ENCODE data around the gene GALR1. TPM values are rescaled to one million over a fixed set of nuclear protein-coding genes. Genes with fewer than 3 reads are reported as not detected.
"Not testable (repeated sequence)": the region's sequence is repeated elsewhere in the genome, so short reads cannot be mapped to it uniquely, and the experiment has no call there.

GALR1 gene
- total and polyA plus RNA-seq, 8 donors = under 0.01 to 1.8 (median 0.30) TPM; not detected in 4

GRCh38 chr18:77223221-77223639, 26.4 kb upstream of the GALR1 start:
- WGBS, 5 donors = 52 to 72% (median 62%) methylated on average over 5 of the region's 5 CpGs
- intact Hi-C loops (cut with DNase I; ENCODE audit: low total_unique reads) = no loop called here

GRCh38 chr18:77223653-77224052, 26.0 kb upstream of the GALR1 start:
- H3K27me3 ChIP-seq = no peaks in the 10 kb centered on the region
- no peak for DNase-seq
- no peak overlapping the region for H3K27ac ChIP-seq
- intact Hi-C loops (cut with DNase I; ENCODE audit: low total_unique reads) = no loop called here
- no peaks in the 10 kb centered on the region for H3K36me3 ChIP-seq
- 40 to 63% (median 59%) methylated on average over 2 of the region's 2 CpGs for WGBS, 5 donors
- no peak overlapping the region for H3K4me3 ChIP-seq
- TF ChIP-seq POLR2AphosphoS5 (IDR thresholded peaks at IDR 0.05) = no peak
- TF ChIP-seq CTCF (IDR thresholded peaks at IDR 0.05) = no peak
- H3K9me3 ChIP-seq = no peaks in the 10 kb centered on the region
- no peaks in the 10 kb centered on the region for H3K4me1 ChIP-seq

More at GRCh38 chr18:77223221-77223639, 26.4 kb upstream of the GALR1 start:
- DNase-seq = no peak
- no peak overlapping the region for H3K27ac ChIP-seq
- H3K27me3 ChIP-seq = no peaks in the 10 kb centered on the region
- no peak overlapping the region for H3K4me3 ChIP-seq
- H3K4me1 ChIP-seq = no peaks in the 10 kb centered on the region
- H3K36me3 ChIP-seq = no peaks in the 10 kb centered on the region
- no peaks in the 10 kb centered on the region for H3K9me3 ChIP-seq
- TF ChIP-seq EP300 (IDR thresholded peaks at IDR 0.05) (no peak), POLR2A (IDR thresholded peaks at IDR 0.05) (no peak)

- 78 to 96% (median 92%) methylated on average over 1 of the region's 1 CpG for WGBS, 5 donors
- Histone ChIP-seq H3K27me3 (peaks cover 0 to 7% (median 0%) of the 10 kb centered on the region in 3 donors), H3K9me3 (no peaks in the 10 kb centered on the region), H3K4me3 (no peak overlapping the region), H3K27ac (no peak overlapping the region), H3K36me3 (no peaks in the 10 kb centered on the region), H3K4me1 (no peaks in the 10 kb centered on the region)
- TF ChIP-seq POLR2A (IDR thresholded peaks at IDR 0.05) = no peak
- TF ChIP-seq CTCF (IDR thresholded peaks at IDR 0.05) = no peak
- TF ChIP-seq POLR2AphosphoS5 (IDR thresholded peaks at IDR 0.05) = no peak
- no peak for TF ChIP-seq EP300 (IDR thresholded peaks at IDR 0.05)
- intact Hi-C loops (cut with DNase I; ENCODE audit: low total_unique reads) = no loop called here
- DNase-seq = no peak
Observed at GRCh38 chr18:77230645-77231044, 19.0 kb upstream of the GALR1 start.

- intact Hi-C loops (cut with DNase I; ENCODE audit: low total_unique reads) = no loop called here
- H3K4me1 ChIP-seq = no peaks in the 10 kb centered on the region
- no peak overlapping the region for H3K27ac ChIP-seq
- H3K9me3 ChIP-seq = peaks cover 14 to 20% (median 17%) of the 10 kb centered on the region in 4 donors
- H3K4me3 ChIP-seq = no peak overlapping the region
- no peak for DNase-seq
- WGBS, 5 donors = 79 to 85% (median 83%) methylated on average over 14 to 16 of the region's 16 CpGs
- peaks cover 0 to 7% (median 0%) of the 10 kb centered on the region in 3 donors for H3K27me3 ChIP-seq
- TF ChIP-seq CTCF (IDR thresholded peaks at IDR 0.05) (no peak), POLR2A (IDR thresholded peaks at IDR 0.05) (no peak), POLR2AphosphoS5 (IDR thresholded peaks at IDR 0.05) (no peak)
- no peaks in the 10 kb centered on the region for H3K36me3 ChIP-seq
Observed at GRCh38 chr18:77234504-77235365, 14.9 kb upstream of the GALR1 start.

GRCh38 chr18:77239285-77239684, 10.4 kb upstream of the GALR1 start:
- H3K27ac ChIP-seq; H3K36me3 ChIP-seq; intact Hi-C loops (cut with DNase I; ENCODE audit: low total_unique reads); DNase-seq; H3K4me3 ChIP-seq; H3K4me1 ChIP-seq: not testable (repeated sequence)
- WGBS, 5 donors = 88 to 95% (median 94%) methylated on average over 5 of the region's 5 CpGs
- H3K27me3 ChIP-seq = peaks cover 0 to 12% (median 6%) of the 10 kb centered on the region in 3 donors
- peaks cover 24 to 35% (median 30%) of the 10 kb centered on the region in 4 donors for H3K9me3 ChIP-seq

Measured in stomach (tissue), 9 donors.